IMR-90 (cell line): Measurements from ENCODE around the gene CABP4. TPM values are rescaled to one million over a fixed set of nuclear protein-coding genes. Genes with fewer than 3 reads are reported as not detected.

Experiments
- ATAC-seq: fragments of 200-7000 bp; cut with Tn5 transposase; 2 replicates; pipeline ENCODE4 v1.9.1; 2020; ENCODE audit warnings: low read depth, mild to moderate bottlenecking, moderate library complexity
- BruUV-seq: library from RNA; stranded (reverse); fragments of 400-500 nt; replicated peaks from 2 replicates; lab custom pipeline; 2021; lab: Mats Ljungman, UMichigan
- CTCF ChIA-PET: fragments of 300-600 bp; formaldehyde crosslinking; extraction: SDS; loops from one replicate; lab custom pipeline; 2021; ENCODE audit warnings: antibody characterized with exemption; lab: Yijun Ruan, JAX
- POLR2A ChIA-PET: fragments of 300-600 bp; sonication (Branson Sonifier 250); formaldehyde crosslinking; loops from one replicate; lab custom pipeline; 2022; ENCODE audit warnings: antibody characterized with exemption; ENCODE audit not compliant: unreplicated experiment; lab: Charles Lee
- DNase-seq: peaks from one replicate; pipeline ENCODE4 v3.0.0; 2013
- H2AFZ ChIP-seq: replicated peaks from 2 replicates; pipeline ENCODE3; 2013; ENCODE audit warnings: low read length, mild to moderate bottlenecking; ENCODE audit not compliant: poor library complexity
- H2AK5ac ChIP-seq: 2 replicates; pipeline ENCODE4 v1.6.1; 2013; ENCODE audit warnings: low read depth, low read length, inconsistent platforms
- H2AK9ac ChIP-seq: replicated peaks from 2 replicates; pipeline ENCODE3; 2013; ENCODE audit warnings: mild to moderate bottlenecking, low read depth, low read length, moderate library complexity; ENCODE audit not compliant: poor library complexity
- H2BK120ac ChIP-seq: 2 replicates; pipeline ENCODE4 v1.6.1; 2013; ENCODE audit warnings: low read depth, low read length, inconsistent platforms
- H2BK15ac ChIP-seq: 3 replicates; pipeline ENCODE4 v1.6.1; 2013; ENCODE audit warnings: low read depth, low read length, inconsistent platforms
- H2BK20ac ChIP-seq: 2 replicates; pipeline ENCODE4 v1.6.1; 2013; ENCODE audit warnings: low read depth, mild to moderate bottlenecking, inconsistent platforms, low read length, moderate library complexity
- H2BK5ac ChIP-seq: 2 replicates; pipeline ENCODE4 v1.6.1; 2013; ENCODE audit warnings: mild to moderate bottlenecking, low read depth, low read length, inconsistent platforms; ENCODE audit not compliant: poor library complexity, severe bottlenecking
- H3K14ac ChIP-seq: replicated peaks from 2 replicates; pipeline ENCODE4 v1.6.1; 2013; ENCODE audit warnings: low read depth, low read length, inconsistent platforms
- H3K18ac ChIP-seq: 2 replicates; pipeline ENCODE4 v1.6.1; 2013; ENCODE audit warnings: low read depth, low read length, control low read depth
- H3K23ac ChIP-seq: 2 replicates; pipeline ENCODE4 v1.6.1; 2013; ENCODE audit warnings: low read depth, low read length, inconsistent platforms
- H3K27ac ChIP-seq: 2 replicates; pipeline ENCODE4 v1.5.1; 2013; ENCODE audit warnings: mild to moderate bottlenecking, control low read depth, low read length; ENCODE audit not compliant: insufficient read depth
- H3K27me3 ChIP-seq: 2 replicates; pipeline ENCODE4 v1.6.1; 2013; ENCODE audit warnings: low read length; ENCODE audit not compliant: control insufficient read depth, insufficient read depth
- H3K36me3 ChIP-seq: 2 replicates; pipeline ENCODE4 v1.6.1; 2013; ENCODE audit warnings: low read length, mixed read lengths; ENCODE audit not compliant: control insufficient read depth, insufficient read depth
- H3K4ac ChIP-seq: 2 replicates; pipeline ENCODE4 v1.6.1; 2013; ENCODE audit warnings: low read depth, low read length, inconsistent platforms
- H3K4me1 ChIP-seq: 2 replicates; pipeline ENCODE4 v1.6.1; 2013; ENCODE audit warnings: low read length, mixed read lengths; ENCODE audit not compliant: control insufficient read depth, insufficient read depth
- H3K4me2 ChIP-seq: 2 replicates; pipeline ENCODE4 v1.6.1; 2013; ENCODE audit warnings: low read depth, mild to moderate bottlenecking, control low read depth, low read length, moderate library complexity
- H3K4me3 ChIP-seq: 2 replicates; pipeline ENCODE4 v1.5.1; 2013; ENCODE audit warnings: low read depth, mild to moderate bottlenecking, control low read depth, low read length, moderate library complexity; ENCODE audit not compliant: insufficient read depth
- H3K56ac ChIP-seq: 2 replicates; pipeline ENCODE4 v1.6.1; 2013; ENCODE audit warnings: low read length, inconsistent platforms; ENCODE audit not compliant: insufficient read depth; ENCODE audit errors: extremely low read depth
- H3K79me1 ChIP-seq, 2 experiments: 2 replicates each; pipeline ENCODE4 v1.6.1; 2013; ENCODE audit warnings: low read length in 2 of 2, inconsistent platforms in 1 of 2, low read depth in 1 of 2
- H3K9ac ChIP-seq: 2 replicates; pipeline ENCODE4 v1.6.1; 2013; ENCODE audit warnings: low read depth, low read length, control low read depth
- H3K9me1 ChIP-seq: 2 replicates; pipeline ENCODE4 v1.6.1; 2013; ENCODE audit warnings: low read length, inconsistent platforms; ENCODE audit not compliant: insufficient read depth
- H3K9me3 ChIP-seq: 2 replicates; pipeline ENCODE4 v1.6.1; 2013; ENCODE audit warnings: low read length; ENCODE audit not compliant: control insufficient read depth, insufficient read depth
- H4K20me1 ChIP-seq: 2 replicates; pipeline ENCODE4 v1.6.1; 2013; ENCODE audit warnings: low read length, inconsistent platforms; ENCODE audit not compliant: insufficient read depth
- H4K5ac ChIP-seq: 2 replicates; pipeline ENCODE4 v1.6.1; 2013; ENCODE audit warnings: mild to moderate bottlenecking, low read depth, low read length, control low read depth
- H4K8ac ChIP-seq, 2 experiments: 2 replicates each; pipeline ENCODE4 v1.6.1; 2013; ENCODE audit warnings: low read depth in 2 of 2, low read length in 2 of 2, control low read depth in 1 of 2, inconsistent platforms in 1 of 2
- H4K91ac ChIP-seq: 2 replicates; pipeline ENCODE4 v1.6.1; 2013; ENCODE audit warnings: low read depth, low read length, inconsistent platforms; ENCODE audit not compliant: insufficient read depth
- BHLHE40 ChIP-seq: fragments of 150-350 bp; IDR thresholded peaks from 2 replicates; pipeline ENCODE4 v1.6.1; 2016; ENCODE audit warnings: mild to moderate bottlenecking, low read depth, low read length
- CEBPB ChIP-seq: IDR thresholded peaks from 2 replicates; pipeline ENCODE4 v1.6.1; 2012; ENCODE audit warnings: low read depth, low read length, improper control_type of control experiment
- CHD1 ChIP-seq: IDR thresholded peaks from 2 replicates; pipeline ENCODE4 v1.6.1; 2012; ENCODE audit warnings: low read depth, low read length, improper control_type of control experiment
- CTCF ChIP-seq: conservative IDR thresholded peaks from 2 replicates; pipeline ENCODE4 v1.5.1; 2012; ENCODE audit warnings: mild to moderate bottlenecking, low read depth, low read length, improper control_type of control experiment
- FOS ChIP-seq: fragments of 150-350 bp; IDR thresholded peaks from 2 replicates; pipeline ENCODE4 v1.6.1; 2016; ENCODE audit warnings: low read depth, low read length
- MAFK ChIP-seq: IDR thresholded peaks from 2 replicates; pipeline ENCODE4 v1.6.1; 2012; ENCODE audit warnings: low read depth, low read length, improper control_type of control experiment
- MAZ ChIP-seq: IDR thresholded peaks from 2 replicates; pipeline ENCODE4 v1.6.1; 2012; ENCODE audit warnings: low read depth, mild to moderate bottlenecking, low read length, improper control_type of control experiment, moderate library complexity, borderline replicate concordance
- MXI1 ChIP-seq: IDR thresholded peaks from 2 replicates; pipeline ENCODE4 v1.6.1; 2012; ENCODE audit warnings: low read depth, mild to moderate bottlenecking, low read length, moderate library complexity, borderline replicate concordance
- NFE2L2 ChIP-seq: fragments of 150-350 bp; IDR thresholded peaks from 2 replicates; pipeline ENCODE4 v1.6.1; 2016; ENCODE audit warnings: low read depth, mild to moderate bottlenecking, low read length
- POLR2A ChIP-seq: IDR thresholded peaks from 2 replicates; pipeline ENCODE4 v1.6.1; 2012; ENCODE audit warnings: mild to moderate bottlenecking, low read depth, low read length
- RAD21 ChIP-seq: IDR thresholded peaks from 2 replicates; pipeline ENCODE4 v1.6.1; 2012; ENCODE audit warnings: low read length, improper control_type of control experiment
- RCOR1 ChIP-seq: IDR thresholded peaks from 2 replicates; pipeline ENCODE4 v1.6.1; 2012; ENCODE audit warnings: mild to moderate bottlenecking, low read length, improper control_type of control experiment; ENCODE audit not compliant: insufficient replicate concordance
- RFX5 ChIP-seq: IDR thresholded peaks from 2 replicates; pipeline ENCODE4 v1.8.0; 2012; ENCODE audit warnings: low read depth, mild to moderate bottlenecking, low read length, moderate library complexity
- SMC3 ChIP-seq: fragments of 150-350 bp; IDR thresholded peaks from 2 replicates; pipeline ENCODE4 v1.6.1; 2016; ENCODE audit warnings: low read depth, mild to moderate bottlenecking, antibody characterized with exemption, low read length, moderate library complexity
- USF2 ChIP-seq: fragments of 150-350 bp; IDR thresholded peaks from 2 replicates; pipeline ENCODE4 v1.6.1; 2017; ENCODE audit warnings: mild to moderate bottlenecking, antibody characterized with exemption, low read length, low read depth
- WGBS, 2 experiments: methylation state at CpG; one replicate each; pipeline versions ENCODE4 v1.1.5 to v1.1.7; 2013; ENCODE audit warnings: missing lambda C conversion rate in 2 of 2; ENCODE audit not compliant: insufficient read length in 1 of 2; ENCODE audit errors: extremely low coverage in 2 of 2; 5-methylcytosine and 5-hydroxymethylcytosine counted together
- dilution Hi-C: fragments of 300-500 bp; cut with HindIII; formaldehyde crosslinking; loops from one replicate; pipeline ENCODE4 v1.14.3; 2018; ENCODE audit warnings: low sequenced_read_pairs; ENCODE audit not compliant: unreplicated experiment
- in situ Hi-C: fragments of 300-500 bp; cut with MboI; formaldehyde crosslinking; loops from 3 replicates; pipeline ENCODE4 v1.14.3; 2019; ENCODE audit warnings: low sequenced_read_pairs, inconsistent platforms, mixed read lengths
- intact Hi-C: fragments of 100-400 bp; cut with micrococcal nuclease; formaldehyde crosslinking; loops from 2 replicates; pipeline ENCODE4 v1.10.0; 2022
- polyA plus RNA-seq, 3 experiments: library from polyadenylated mRNA; depleted of rRNA; stranded (reverse); fragments of >200 nt; gene quantifications; 2 replicates each; pipeline ENCODE4 v1.2.3, GENCODE V29; 2012; ENCODE audit warnings: low replicate concordance in 1 of 3
- total RNA-seq: library from RNA; depleted of rRNA; stranded (reverse); fragments of >200 nt; gene quantifications from 2 replicates; pipeline ENCODE4 v1.2.3, GENCODE V29; 2012

Gene CABP4
- total and polyA plus RNA-seq, 2 of the 4 experiments (the other 2 are of a cell fraction) = not detected

GRCh38 chr11:67491276-67492068 lies 36.3 kb downstream of the CABP4 start:
- DNase-seq (no peak), ATAC-seq (no peak)
- no TSS peak for BruUV-seq
- no peak overlapping the region for H3K4me2 ChIP-seq
- H2AK9ac ChIP-seq = peak overlapping the region; percentile 55
- H2BK20ac ChIP-seq = no peak overlapping the region
- dilution Hi-C loops = no loop called here
- H3K9me1 ChIP-seq = peaks cover 9% of the 10 kb centered on the region
- no peak overlapping the region for H2AK5ac ChIP-seq
- 57% methylated on average over 4 of the region's 24 CpGs; no CpG with 5 or more reads in 1 of the 2 experiments for WGBS, 2 experiments
- no peak overlapping the region for H3K56ac ChIP-seq
- H3K9ac ChIP-seq = no peak overlapping the region
- H3K23ac ChIP-seq = no peak overlapping the region
- H4K20me1 ChIP-seq = no peaks in the 10 kb centered on the region; the same call in 1 of the 2 replicates
- H3K18ac ChIP-seq = no peak overlapping the region
- no peak overlapping the region for H4K5ac ChIP-seq
- no peak overlapping the region for H2AFZ ChIP-seq
- peaks cover 56% of the 10 kb centered on the region for H3K36me3 ChIP-seq
- no peak overlapping the region for H3K4ac ChIP-seq
- no peak overlapping the region for H4K91ac ChIP-seq
- no peaks in the 10 kb centered on the region for H3K9me3 ChIP-seq
- H3K79me1 ChIP-seq = peaks cover 4 to 6% of the 10 kb centered on the region in 2 experiments; a peak in 1 of 4 replicates
- no peak overlapping the region for H4K8ac ChIP-seq
- in situ Hi-C loops = no loop called here
- no peaks in the 10 kb centered on the region for H3K4me1 ChIP-seq
- H3K14ac ChIP-seq = no peak overlapping the region
- H2BK15ac ChIP-seq = no peak overlapping the region
- no peak overlapping the region for H2BK5ac ChIP-seq
- H2BK120ac ChIP-seq = no peak overlapping the region
- H3K27me3 ChIP-seq = no peaks in the 10 kb centered on the region
- no peak overlapping the region for H3K4me3 ChIP-seq
- H3K27ac ChIP-seq = no peak overlapping the region
- intact Hi-C loops = no loop called here
- CTCF ChIA-PET = no interaction called here
- POLR2A ChIA-PET = no interaction called here
- TF ChIP-seq CEBPB (no peak), MXI1 (no peak), NFE2L2 (no peak), BHLHE40 (no peak), RAD21 (no peak), MAZ (no peak), POLR2A (no peak), CTCF (no peak), MAFK (no peak), RFX5 (no peak), FOS (no peak), USF2 (no peak), CHD1 (no peak), RCOR1 (no peak), SMC3 (no peak)
